ENCODE data around the gene LAMA1. TPM values are rescaled to one million over a fixed set of nuclear protein-coding genes. Genes with fewer than 3 reads are reported as not detected.

LAMA1 gene
- total and polyA plus RNA-seq, 2 of the 4 experiments (the other 2 are of a cell fraction) = 10.9 to 15.5 TPM

DNA sequence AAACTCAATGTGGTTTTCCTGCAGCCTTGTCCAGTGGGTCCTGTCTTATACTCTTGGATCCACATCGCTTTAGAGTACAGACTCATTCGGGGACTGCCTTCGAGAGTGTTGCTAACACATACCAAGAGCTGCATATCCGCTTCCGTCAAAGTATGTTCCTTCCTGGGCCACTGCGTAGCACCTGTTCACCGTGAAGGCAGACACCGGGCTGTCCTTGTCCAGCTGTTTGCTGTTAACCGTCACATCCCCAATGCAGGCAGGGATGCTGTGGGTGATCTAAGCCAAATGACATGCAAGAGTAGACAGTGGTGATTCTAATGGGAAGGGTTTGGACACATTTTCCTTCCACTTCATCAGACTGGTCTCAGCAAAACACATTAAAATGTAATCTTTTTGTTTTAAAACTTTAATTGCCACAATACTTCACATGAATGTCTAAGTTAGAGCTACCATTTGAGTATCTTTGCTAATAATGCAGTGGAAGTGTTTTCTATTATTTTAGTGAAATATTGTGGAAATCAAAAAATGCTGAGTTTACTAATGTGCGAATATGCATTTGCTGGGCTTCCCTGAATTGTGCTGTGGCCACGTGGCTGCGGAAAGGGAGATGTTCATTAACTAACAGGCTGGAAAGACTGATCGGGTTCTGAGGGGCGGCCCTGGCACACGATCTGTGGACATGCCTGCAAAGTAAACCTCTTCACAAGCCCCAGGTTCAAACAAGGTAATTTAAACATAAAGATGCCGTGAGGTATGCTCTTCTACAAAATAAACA, 169.1 kb downstream of the LAMA1 start:
- intact Hi-C loops (cut with micrococcal nuclease) = no loop called here
- no peak overlapping the region for H3K9ac ChIP-seq (ENCODE audit: low read depth, low read length)
- no peak overlapping the region for H4K5ac ChIP-seq (ENCODE audit: low read depth, low read length)
- DNase-seq = no peak
- peaks cover 5% of the 10 kb centered on the region; the same call in 1 of the 2 replicates for H3K9me1 ChIP-seq (ENCODE audit: insufficient read depth, low read length)
- H3K23ac ChIP-seq (ENCODE audit: low read depth, low read length) = no peak overlapping the region
- H2AFZ ChIP-seq (replicated peaks; ENCODE audit: low read length, poor library complexity) = no peak overlapping the region
- H3K4me1 ChIP-seq (ENCODE audit: control insufficient read depth, insufficient read depth, low read length) = no peaks in the 10 kb centered on the region
- H3K27me3 ChIP-seq (ENCODE audit: control insufficient read depth, insufficient read depth, low read length) = no peaks in the 10 kb centered on the region
- ATAC-seq (ENCODE audit: low read depth) = peak; percentile 29; the same call in 1 of the 2 replicates
- no peak overlapping the region for H2AK9ac ChIP-seq (replicated peaks; ENCODE audit: low read depth, low read length, poor library complexity)
- H2BK15ac ChIP-seq (ENCODE audit: low read depth, low read length) = no peak overlapping the region
- no peak overlapping the region for H3K14ac ChIP-seq (replicated peaks; ENCODE audit: low read depth, low read length)
- H3K27ac ChIP-seq (ENCODE audit: insufficient read depth, low read length) = no peak overlapping the region
- ChIA-PET CTCF (interaction anchor here (0.7 kb wide), 1 partner anchor 46 kb away, joined by 3 read pairs; no protein-coding TSS in a partner anchor), POLR2A (ENCODE audit: unreplicated experiment) (no interaction called here)
- no peak overlapping the region for H3K4me3 ChIP-seq (ENCODE audit: insufficient read depth, low read depth, low read length)
- H3K4ac ChIP-seq (ENCODE audit: low read depth, low read length) = no peak overlapping the region
- in situ Hi-C loops (cut with MboI; ENCODE audit: low sequenced_read_pairs) = no loop called here
- H3K56ac ChIP-seq (ENCODE audit: extremely low read depth, insufficient read depth, low read length) = no peak overlapping the region
- H2BK20ac ChIP-seq (ENCODE audit: low read depth, low read length) = no peak overlapping the region
- no peaks in the 10 kb centered on the region for H4K20me1 ChIP-seq (ENCODE audit: insufficient read depth, low read length)
- H4K8ac ChIP-seq (ENCODE audit: low read depth in 2 of 2, low read length in 2 of 2) = no peak overlapping the region
- BruUV-seq (replicated peaks) = no TSS peak
- 34% methylated on average over 7 of the region's 16 CpGs; no CpG with 5 or more reads in 1 of the 2 experiments for WGBS, 2 experiments (ENCODE audit: extremely low coverage in 2 of 2, insufficient read length in 1 of 2)
- no peak overlapping the region for H3K18ac ChIP-seq (ENCODE audit: low read depth, low read length)
- dilution Hi-C loops (cut with HindIII; ENCODE audit: low sequenced_read_pairs, unreplicated experiment) = no loop called here
- H3K36me3 ChIP-seq (ENCODE audit: control insufficient read depth, insufficient read depth, low read length) = peaks cover 6% of the 10 kb centered on the region
- no peak for TF ChIP-seq FOS (IDR thresholded peaks at IDR 0.05; ENCODE audit: low read depth, low read length)
- TF ChIP-seq MXI1 (IDR thresholded peaks at IDR 0.05; ENCODE audit: borderline replicate concordance, low read depth, low read length) = no peak
- H2AK5ac ChIP-seq (ENCODE audit: low read depth, low read length) = no peak overlapping the region
- no peaks in the 10 kb centered on the region for H3K79me1 ChIP-seq (ENCODE audit: low read depth in 1 of 2, low read length in 2 of 2)
- H3K9me3 ChIP-seq (ENCODE audit: control insufficient read depth, insufficient read depth, low read length) = no peaks in the 10 kb centered on the region
- no peak overlapping the region for H2BK120ac ChIP-seq (ENCODE audit: low read depth, low read length)
- no peak overlapping the region for H2BK5ac ChIP-seq (ENCODE audit: low read depth, low read length, poor library complexity, severe bottlenecking)
- no peak overlapping the region for H4K91ac ChIP-seq (ENCODE audit: insufficient read depth, low read depth, low read length)
- no peak overlapping the region for H3K4me2 ChIP-seq (ENCODE audit: low read depth, low read length)
